ENCODE results near the gene PALMD. TPM values are rescaled to one million over a fixed set of nuclear protein-coding genes. Genes with fewer than 3 reads are reported as not detected.

The PALMD gene
- total RNA-seq, 1 donor = 16.8 TPM

GRCh38 chr1:99614728-99615127, 31.2 kb upstream of the PALMD start:
- no peak for DNase-seq (ENCODE audit: low read depth)

GRCh38 chr1:99619583-99619982, 26.3 kb upstream of the PALMD start:
- H3K4me3 ChIP-seq (ENCODE audit: low read depth, low read length) = no peak overlapping the region
- DNase-seq (ENCODE audit: low read depth) = no peak
- TF ChIP-seq CTCF (IDR thresholded peaks at IDR 0.05; ENCODE audit: insufficient read depth, low read depth, low read length) = no peak

More at GRCh38 chr1:99614728-99615127, 31.2 kb upstream of the PALMD start:
- TF ChIP-seq CTCF (IDR thresholded peaks at IDR 0.05; ENCODE audit: insufficient read depth, low read depth, low read length) = no peak
- H3K4me3 ChIP-seq (ENCODE audit: low read depth, low read length) = no peak overlapping the region

GRCh38 chr1:99621340-99621901, 24.5 kb upstream of the PALMD start:
- H3K4me3 ChIP-seq (ENCODE audit: low read depth, low read length) = no peak overlapping the region
- no peak for DNase-seq (ENCODE audit: low read depth)
- TF ChIP-seq CTCF (IDR thresholded peaks at IDR 0.05; ENCODE audit: insufficient read depth, low read depth, low read length) = no peak

GRCh38 chr1:99622702-99623347, 23.1 kb upstream of the PALMD start:
- TF ChIP-seq CTCF (IDR thresholded peaks at IDR 0.05; ENCODE audit: insufficient read depth, low read depth, low read length) = no peak

GRCh38 chr1:99623554-99623953, 22.4 kb upstream of the PALMD start:
- no peak for DNase-seq (ENCODE audit: low read depth)
- no peak for TF ChIP-seq CTCF (IDR thresholded peaks at IDR 0.05; ENCODE audit: insufficient read depth, low read depth, low read length)
- H3K4me3 ChIP-seq (ENCODE audit: low read depth, low read length) = no peak overlapping the region

More at GRCh38 chr1:99622702-99623347, 23.1 kb upstream of the PALMD start:
- no peak for DNase-seq (ENCODE audit: low read depth)
- no peak overlapping the region for H3K4me3 ChIP-seq (ENCODE audit: low read depth, low read length)

- no peak overlapping the region for H3K4me3 ChIP-seq (ENCODE audit: low read depth, low read length)
- no peak for TF ChIP-seq CTCF (IDR thresholded peaks at IDR 0.05; ENCODE audit: insufficient read depth, low read depth, low read length)
- DNase-seq (ENCODE audit: low read depth) = no peak
Measured at GRCh38 chr1:99627615-99628014, 18.3 kb upstream of the PALMD start.

All from fibroblast of villous mesenchyme (primary cell).